Right renal cortex interstitium (tissue), 3 donors: ENCODE data around the gene ST6GAL1. TPM values are rescaled to one million over a fixed set of nuclear protein-coding genes. Genes with fewer than 3 reads are reported as not detected.

ENCODE experiments used
- DNase-seq, 3 donors: peaks; one replicate each; pipeline ENCODE4 v3.0.0-alpha.2; 2013; ENCODE audit warnings: low read depth in 3 of 3, low spot score in 2 of 3
- polyA plus RNA-seq, 3 donors: library from polyadenylated mRNA; unstranded; fragments of 120-200 nt; gene quantifications; one replicate each; pipeline ENCODE4 v1.2.1, GENCODE V29; 2013; ENCODE audit not compliant: insufficient read length in 3 of 3

ST6GAL1 gene
- polyA plus RNA-seq, 3 donors: 65.8 to 81.0 (median 72.8) TPM

- DNase-seq: no peak
Measured at GRCh38 chr3:187102073-187102634, 171.8 kb downstream of the ST6GAL1 start.

GRCh38 chr3:187103251-187103650 is 172.9 kb downstream of the ST6GAL1 start:
- DNase-seq: no peak

GRCh38 chr3:187104342-187104741 is 174.0 kb downstream of the ST6GAL1 start:
- no peak for DNase-seq

GRCh38 chr3:187104933-187105332 is 174.6 kb downstream of the ST6GAL1 start:
- DNase-seq: no peak

GRCh38 chr3:187105700-187106099 is 175.4 kb downstream of the ST6GAL1 start:
- no peak for DNase-seq

- no peak for DNase-seq
Measured at GRCh38 chr3:187107989-187108388, 177.7 kb downstream of the ST6GAL1 start.

GRCh38 chr3:187110156-187110555 is 179.8 kb downstream of the ST6GAL1 start:
- no peak for DNase-seq

- no peak for DNase-seq
Measured at GRCh38 chr3:187112934-187113793, 182.8 kb downstream of the ST6GAL1 start.

GRCh38 chr3:187114511-187114910 is 184.2 kb downstream of the ST6GAL1 start:
- DNase-seq: no peak

- DNase-seq: no peak
Measured at GRCh38 chr3:187120326-187120725, 190.0 kb downstream of the ST6GAL1 start.

- DNase-seq: no peak
Measured at GRCh38 chr3:187122261-187122660, 191.9 kb downstream of the ST6GAL1 start.

GRCh38 chr3:187125319-187126031 is 195.1 kb downstream of the ST6GAL1 start:
- no peak for DNase-seq

Other genes starting within 250 kb of the ST6GAL1 start
- gene KNG1, start 213.2 kb upstream of the ST6GAL1 start, polyA plus RNA-seq: 100 to 1,000 TPM; 144 to 168 (median 163) TPM
- 1,000 to 10,000 TPM in 1 of 3 donors, 100 to 1,000 TPM in 2; 981 to 1,043 (median 986) TPM for gene EIF4A2, start 146.9 kb upstream of the ST6GAL1 start, polyA plus RNA-seq
- 10 to 100 TPM; 44.0 to 58.3 (median 54.9) TPM for gene RFC4, start 124.0 kb upstream of the ST6GAL1 start, polyA plus RNA-seq
- under 1 TPM in 2 of 3 donors, not detected in 1; 0.03 to 0.04 TPM for gene ADIPOQ, start 87.8 kb upstream of the ST6GAL1 start, polyA plus RNA-seq
- gene RPL39L, start 209.0 kb downstream of the ST6GAL1 start, polyA plus RNA-seq: 10 to 100 TPM; 16.8 to 19.2 (median 19.2) TPM